ENCODE measurements around the gene PRICKLE1. TPM values are rescaled to one million over a fixed set of nuclear protein-coding genes. Genes with fewer than 3 reads are reported as not detected.

Gene PRICKLE1
- total and polyA plus RNA-seq, 2 of the 4 experiments (the other 2 are of a cell fraction): 21.3 to 21.7 TPM

DNA sequence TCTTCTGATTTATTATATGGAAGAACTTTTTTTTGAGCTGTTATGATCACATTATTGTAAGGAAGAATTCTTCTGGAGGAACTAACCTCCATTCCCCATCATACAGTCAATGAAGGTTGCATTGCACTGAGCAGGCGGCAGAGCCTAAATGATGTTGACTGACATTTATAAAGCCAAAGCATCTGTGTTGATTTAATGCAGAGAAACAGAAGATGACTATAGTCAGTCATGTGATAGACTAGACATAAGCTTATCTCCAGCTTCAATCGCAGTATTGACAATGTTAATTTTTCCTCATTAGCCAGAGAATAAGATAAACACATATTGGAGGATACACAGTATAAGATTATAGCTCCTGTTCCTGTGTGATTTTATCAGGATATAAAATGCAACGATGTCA lies 82.0 kb downstream of the PRICKLE1 start:
- H3K4me1 ChIP-seq (ENCODE audit: control insufficient read depth, insufficient read depth, low read length): no peaks in the 10 kb centered on the region
- H4K91ac ChIP-seq (ENCODE audit: insufficient read depth, low read depth, low read length): no peak overlapping the region
- H3K79me1 ChIP-seq (ENCODE audit: low read depth in 1 of 2, low read length in 2 of 2): no peaks in the 10 kb centered on the region; a peak in 2 of 4 replicates
- H2BK15ac ChIP-seq (ENCODE audit: low read depth, low read length): no peak overlapping the region
- H3K27ac ChIP-seq (ENCODE audit: insufficient read depth, low read length): no peak overlapping the region
- TF ChIP-seq CEBPB (IDR thresholded peaks at IDR 0.05; ENCODE audit: low read depth, low read length) (no peak), SMC3 (IDR thresholded peaks at IDR 0.05; ENCODE audit: low read depth, low read length) (no peak), RAD21 (IDR thresholded peaks at IDR 0.05; ENCODE audit: low read length) (no peak), CHD1 (IDR thresholded peaks at IDR 0.05; ENCODE audit: low read depth, low read length) (no peak), MAFK (IDR thresholded peaks at IDR 0.05; ENCODE audit: low read depth, low read length) (no peak), RCOR1 (IDR thresholded peaks at IDR 0.05; ENCODE audit: insufficient replicate concordance, low read length) (no peak), MAZ (IDR thresholded peaks at IDR 0.05; ENCODE audit: borderline replicate concordance, low read depth, low read length) (no peak), MXI1 (IDR thresholded peaks at IDR 0.05; ENCODE audit: borderline replicate concordance, low read depth, low read length) (no peak), POLR2A (IDR thresholded peaks at IDR 0.05; ENCODE audit: low read depth, low read length) (no peak), RFX5 (IDR thresholded peaks at IDR 0.05; ENCODE audit: low read depth, low read length) (no peak), NFE2L2 (IDR thresholded peaks at IDR 0.05; ENCODE audit: low read depth, low read length) (no peak), FOS (IDR thresholded peaks at IDR 0.05; ENCODE audit: low read depth, low read length) (no peak), BHLHE40 (IDR thresholded peaks at IDR 0.05; ENCODE audit: low read depth, low read length) (no peak)
- TF ChIP-seq, protein P1, sequence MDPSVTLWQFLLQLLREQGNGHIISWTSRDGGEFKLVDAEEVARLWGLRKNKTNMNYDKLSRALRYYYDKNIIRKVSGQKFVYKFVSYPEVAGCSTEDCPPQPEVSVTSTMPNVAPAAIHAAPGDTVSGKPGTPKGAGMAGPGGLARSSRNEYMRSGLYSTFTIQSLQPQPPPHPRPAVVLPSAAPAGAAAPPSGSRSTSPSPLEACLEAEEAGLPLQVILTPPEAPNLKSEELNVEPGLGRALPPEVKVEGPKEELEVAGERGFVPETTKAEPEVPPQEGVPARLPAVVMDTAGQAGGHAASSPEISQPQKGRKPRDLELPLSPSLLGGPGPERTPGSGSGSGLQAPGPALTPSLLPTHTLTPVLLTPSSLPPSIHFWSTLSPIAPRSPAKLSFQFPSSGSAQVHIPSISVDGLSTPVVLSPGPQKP (IDR thresholded peaks at IDR 0.05; ENCODE audit: borderline replicate concordance, low read depth, low read length): no peak
- TF ChIP-seq, protein P2, sequence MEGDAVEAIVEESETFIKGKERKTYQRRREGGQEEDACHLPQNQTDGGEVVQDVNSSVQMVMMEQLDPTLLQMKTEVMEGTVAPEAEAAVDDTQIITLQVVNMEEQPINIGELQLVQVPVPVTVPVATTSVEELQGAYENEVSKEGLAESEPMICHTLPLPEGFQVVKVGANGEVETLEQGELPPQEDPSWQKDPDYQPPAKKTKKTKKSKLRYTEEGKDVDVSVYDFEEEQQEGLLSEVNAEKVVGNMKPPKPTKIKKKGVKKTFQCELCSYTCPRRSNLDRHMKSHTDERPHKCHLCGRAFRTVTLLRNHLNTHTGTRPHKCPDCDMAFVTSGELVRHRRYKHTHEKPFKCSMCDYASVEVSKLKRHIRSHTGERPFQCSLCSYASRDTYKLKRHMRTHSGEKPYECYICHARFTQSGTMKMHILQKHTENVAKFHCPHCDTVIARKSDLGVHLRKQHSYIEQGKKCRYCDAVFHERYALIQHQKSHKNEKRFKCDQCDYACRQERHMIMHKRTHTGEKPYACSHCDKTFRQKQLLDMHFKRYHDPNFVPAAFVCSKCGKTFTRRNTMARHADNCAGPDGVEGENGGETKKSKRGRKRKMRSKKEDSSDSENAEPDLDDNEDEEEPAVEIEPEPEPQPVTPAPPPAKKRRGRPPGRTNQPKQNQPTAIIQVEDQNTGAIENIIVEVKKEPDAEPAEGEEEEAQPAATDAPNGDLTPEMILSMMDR (conservative IDR thresholded peaks at IDR 0.05; ENCODE audit: low read depth, low read length): no peak
- TF ChIP-seq, protein P3, sequence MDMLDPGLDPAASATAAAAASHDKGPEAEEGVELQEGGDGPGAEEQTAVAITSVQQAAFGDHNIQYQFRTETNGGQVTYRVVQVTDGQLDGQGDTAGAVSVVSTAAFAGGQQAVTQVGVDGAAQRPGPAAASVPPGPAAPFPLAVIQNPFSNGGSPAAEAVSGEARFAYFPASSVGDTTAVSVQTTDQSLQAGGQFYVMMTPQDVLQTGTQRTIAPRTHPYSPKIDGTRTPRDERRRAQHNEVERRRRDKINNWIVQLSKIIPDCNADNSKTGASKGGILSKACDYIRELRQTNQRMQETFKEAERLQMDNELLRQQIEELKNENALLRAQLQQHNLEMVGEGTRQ (IDR thresholded peaks at IDR 0.05; ENCODE audit: low read depth, low read length): no peak
- no peaks in the 10 kb centered on the region for H3K9me3 ChIP-seq (ENCODE audit: control insufficient read depth, insufficient read depth, low read length)
- no peak overlapping the region for H3K9ac ChIP-seq (ENCODE audit: low read depth, low read length)
- DNase-seq (no peak), ATAC-seq (ENCODE audit: low read depth) (no peak)
- POLR2A ChIA-PET (ENCODE audit: unreplicated experiment): no interaction called here
- no peak overlapping the region for H2AK5ac ChIP-seq (ENCODE audit: low read depth, low read length)
- no peaks in the 10 kb centered on the region for H3K9me1 ChIP-seq (ENCODE audit: insufficient read depth, low read length)
- no peak overlapping the region for H3K4me2 ChIP-seq (ENCODE audit: low read depth, low read length)
- no peaks in the 10 kb centered on the region for H4K20me1 ChIP-seq (ENCODE audit: insufficient read depth, low read length)
- BruUV-seq (replicated peaks): no TSS peak
- H2BK120ac ChIP-seq (ENCODE audit: low read depth, low read length): no peak overlapping the region
- no peak overlapping the region for H3K4me3 ChIP-seq (ENCODE audit: insufficient read depth, low read depth, low read length)
- no peak overlapping the region for H2BK20ac ChIP-seq (ENCODE audit: low read depth, low read length)
- intact Hi-C loops (cut with micrococcal nuclease) (no loop called here), dilution Hi-C loops (cut with HindIII; ENCODE audit: low sequenced_read_pairs, unreplicated experiment) (no loop called here), in situ Hi-C loops (cut with MboI; ENCODE audit: low sequenced_read_pairs) (no loop called here)
- H3K23ac ChIP-seq (ENCODE audit: low read depth, low read length): no peak overlapping the region
- WGBS, 2 experiments (ENCODE audit: extremely low coverage in 2 of 2, insufficient read length in 1 of 2): no CpG with 5 or more reads among the region's 3 CpGs
- H4K5ac ChIP-seq (ENCODE audit: low read depth, low read length): no peak overlapping the region
- H2AK9ac ChIP-seq (replicated peaks; ENCODE audit: low read depth, low read length, poor library complexity): no peak overlapping the region
- H3K14ac ChIP-seq (replicated peaks; ENCODE audit: low read depth, low read length): no peak overlapping the region
- H3K56ac ChIP-seq (ENCODE audit: extremely low read depth, insufficient read depth, low read length): no peak overlapping the region
- no peak overlapping the region for H4K8ac ChIP-seq (ENCODE audit: low read depth in 2 of 2, low read length in 2 of 2)
- H2AFZ ChIP-seq (replicated peaks; ENCODE audit: low read length, poor library complexity): no peak overlapping the region
- no peak overlapping the region for H2BK5ac ChIP-seq (ENCODE audit: low read depth, low read length, poor library complexity, severe bottlenecking)
- H3K4ac ChIP-seq (ENCODE audit: low read depth, low read length): no peak overlapping the region
- no peaks in the 10 kb centered on the region for H3K27me3 ChIP-seq (ENCODE audit: control insufficient read depth, insufficient read depth, low read length)
- CTCF ChIA-PET: interaction anchor here (1.6 kb wide), 1 partner anchor 11 kb away, joined by 3 read pairs; no protein-coding TSS in a partner anchor
- no peak overlapping the region for H3K18ac ChIP-seq (ENCODE audit: low read depth, low read length)
- H3K36me3 ChIP-seq (ENCODE audit: control insufficient read depth, insufficient read depth, low read length): no peaks in the 10 kb centered on the region
